NCI-H526 treated with DMSO at 0.1 percent for 48 hours (cell line): ENCODE measurements around the gene PAX5.

ENCODE experiments used
- DNase-seq: peaks from one replicate; lab custom pipeline; 2025; lab: John Stamatoyannopoulos, UW

PAX5 gene

GRCh38 chr9:36858805-36859375 lies 175.2 kb downstream of the PAX5 start:
- DNase-seq: no peak

GRCh38 chr9:36855448-36856315 lies 178.4 kb downstream of the PAX5 start:
- DNase-seq: no peak

- no peak for DNase-seq
Measured at GRCh38 chr9:36854751-36855150, 179.3 kb downstream of the PAX5 start.

GRCh38 chr9:36854034-36854433 lies 180.0 kb downstream of the PAX5 start:
- DNase-seq: no peak

- no peak for DNase-seq
Measured at GRCh38 chr9:36853233-36853632, 180.8 kb downstream of the PAX5 start.

- DNase-seq: no peak
Measured at GRCh38 chr9:36849943-36850342, 184.1 kb downstream of the PAX5 start.

GRCh38 chr9:36848946-36849345 lies 185.1 kb downstream of the PAX5 start:
- DNase-seq: no peak

- DNase-seq: peak; percentile 77
Measured at GRCh38 chr9:36847781-36848673, 186.0 kb downstream of the PAX5 start.

GRCh38 chr9:36846621-36847020 lies 187.4 kb downstream of the PAX5 start:
- no peak for DNase-seq

GRCh38 chr9:36845844-36846243 lies 188.2 kb downstream of the PAX5 start:
- no peak for DNase-seq

GRCh38 chr9:36844961-36845360 lies 189.1 kb downstream of the PAX5 start:
- no peak for DNase-seq

- DNase-seq: no peak
Measured at GRCh38 chr9:36843964-36844363, 190.1 kb downstream of the PAX5 start.

GRCh38 chr9:36842560-36843530 lies 191.2 kb downstream of the PAX5 start:
- no peak for DNase-seq

- DNase-seq: no peak
Measured at GRCh38 chr9:36840898-36841536, 193.1 kb downstream of the PAX5 start.

GRCh38 chr9:36839131-36839885 lies 194.8 kb downstream of the PAX5 start:
- DNase-seq: no peak

- DNase-seq: no peak
Measured at GRCh38 chr9:36837431-36838405, 196.3 kb downstream of the PAX5 start.

- no peak for DNase-seq
Measured at GRCh38 chr9:36836486-36836885, 197.6 kb downstream of the PAX5 start.

GRCh38 chr9:36835271-36835996 lies 198.6 kb downstream of the PAX5 start:
- DNase-seq: no peak
